KMS-11 (cell line): ENCODE data around the gene PLCXD1.
"Not testable (repeated sequence)": the region's sequence is repeated elsewhere in the genome, so short reads cannot be mapped to it uniquely, and the experiment has no call there.

Experiments used
- H2AFZ ChIP-seq: fragments of 200-600 bp; sonication (generic); 2 replicates; pipeline ENCODE4 v1.6.1; 2016; ENCODE audit warnings: antibody characterized with exemption, mixed run types, low read depth
- H3K27ac ChIP-seq: fragments of 200-600 bp; sonication (generic); 2 replicates; pipeline ENCODE4 v1.6.1; 2016; ENCODE audit warnings: mild to moderate bottlenecking, mixed run types
- H3K27me3 ChIP-seq: fragments of 200-600 bp; sonication (generic); 2 replicates; pipeline ENCODE4 v1.6.1; 2017; ENCODE audit warnings: mild to moderate bottlenecking, low read depth, mixed run types, moderate library complexity; ENCODE audit not compliant: insufficient read depth
- H3K36me3 ChIP-seq: fragments of 200-600 bp; sonication (generic); 2 replicates; pipeline ENCODE4 v1.6.1; 2017; ENCODE audit warnings: mild to moderate bottlenecking, mixed run types; ENCODE audit not compliant: insufficient read depth
- H3K4me1 ChIP-seq: fragments of 200-600 bp; sonication (generic); 2 replicates; pipeline ENCODE4 v1.6.1; 2016; ENCODE audit warnings: mild to moderate bottlenecking, low read depth, mixed run types; ENCODE audit not compliant: poor library complexity, severe bottlenecking
- H3K4me2 ChIP-seq: fragments of 200-600 bp; sonication (generic); 2 replicates; pipeline ENCODE4 v1.7.0; 2016; ENCODE audit warnings: mild to moderate bottlenecking, mixed run types
- H3K4me3 ChIP-seq: fragments of 200-600 bp; sonication (generic); IDR thresholded peaks from 2 replicates; pipeline ENCODE4 v1.6.1; 2017; ENCODE audit warnings: low read depth, low read length, mixed read lengths; ENCODE audit not compliant: insufficient read depth
- H3K79me2 ChIP-seq: fragments of 200-600 bp; sonication (generic); 2 replicates; pipeline ENCODE4 v1.6.1; 2016; ENCODE audit warnings: low read depth, mixed run types; ENCODE audit not compliant: insufficient read depth
- H3K9ac ChIP-seq: fragments of 200-600 bp; sonication (generic); 2 replicates; pipeline ENCODE4 v1.6.1; 2016; ENCODE audit warnings: mild to moderate bottlenecking, mixed run types
- H4K20me1 ChIP-seq: fragments of 200-600 bp; sonication (generic); 2 replicates; pipeline ENCODE4 v1.6.1; 2016; ENCODE audit warnings: mild to moderate bottlenecking, mixed run types; ENCODE audit not compliant: insufficient read depth
- CTCF ChIP-seq: fragments of 200-600 bp; sonication (generic); conservative IDR thresholded peaks from 2 replicates; pipeline ENCODE4 v1.6.1; 2017; ENCODE audit warnings: low read depth, mild to moderate bottlenecking, antibody characterized with exemption, low read length, moderate library complexity, mixed read lengths

PLCXD1 gene

GRCh38 chrX:327660-328126 is 46.5 kb downstream of the PLCXD1 start:
- Histone ChIP-seq H3K36me3 (no peaks in the 10 kb centered on the region), H3K79me2 (no peaks in the 10 kb centered on the region), H3K4me1 (no peaks in the 10 kb centered on the region), H3K4me3 (no peak overlapping the region), H3K9ac (no peak overlapping the region), H3K4me2 (no peak overlapping the region), H4K20me1 (no peaks in the 10 kb centered on the region), H3K27ac (no peak overlapping the region), H3K27me3 (no peaks in the 10 kb centered on the region), H2AFZ (no peak overlapping the region)
- TF ChIP-seq CTCF, result no peak

GRCh38 chrX:329291-329910 is 48.2 kb downstream of the PLCXD1 start:
- Histone ChIP-seq H3K4me2 (no peak overlapping the region), H4K20me1 (no peaks in the 10 kb centered on the region), H3K4me3 (no peak overlapping the region), H3K9ac (no peak overlapping the region), H3K79me2 (no peaks in the 10 kb centered on the region), H2AFZ (no peak overlapping the region), H3K27ac (no peak overlapping the region), H3K4me1 (no peaks in the 10 kb centered on the region), H3K27me3 (no peaks in the 10 kb centered on the region), H3K36me3 (no peaks in the 10 kb centered on the region)
- TF ChIP-seq CTCF, result no peak

GRCh38 chrX:330141-330725 is 49.1 kb downstream of the PLCXD1 start:
- not testable (repeated sequence) for H3K27me3 ChIP-seq, H3K36me3 ChIP-seq, H3K4me1 ChIP-seq, H3K9ac ChIP-seq, H3K4me2 ChIP-seq, H3K4me3 ChIP-seq, H2AFZ ChIP-seq, H3K27ac ChIP-seq, H3K79me2 ChIP-seq, H4K20me1 ChIP-seq

GRCh38 chrX:330726-331150 is 49.6 kb downstream of the PLCXD1 start:
- H3K9ac ChIP-seq, result no peak overlapping the region
- no peak overlapping the region for H3K4me2 ChIP-seq
- no peak for TF ChIP-seq CTCF

GRCh38 chrX:331151-331824 is 50.1 kb downstream of the PLCXD1 start:
- no peak overlapping the region for H2AFZ ChIP-seq
- no peak overlapping the region for H3K9ac ChIP-seq
- TF ChIP-seq CTCF, result no peak
- no peaks in the 10 kb centered on the region for H3K79me2 ChIP-seq
- no peak overlapping the region for H3K27ac ChIP-seq
- H4K20me1 ChIP-seq, result no peaks in the 10 kb centered on the region
- H3K4me2 ChIP-seq, result no peak overlapping the region
- H3K36me3 ChIP-seq, result no peaks in the 10 kb centered on the region
- no peak overlapping the region for H3K4me3 ChIP-seq
- H3K27me3 ChIP-seq, result no peaks in the 10 kb centered on the region
- no peaks in the 10 kb centered on the region for H3K4me1 ChIP-seq

More at GRCh38 chrX:330726-331150, 49.6 kb downstream of the PLCXD1 start:
- H3K36me3 ChIP-seq, result no peaks in the 10 kb centered on the region
- H3K27ac ChIP-seq, result no peak overlapping the region
- no peak overlapping the region for H2AFZ ChIP-seq
- no peaks in the 10 kb centered on the region for H4K20me1 ChIP-seq
- no peak overlapping the region for H3K4me3 ChIP-seq
- H3K4me1 ChIP-seq, result no peaks in the 10 kb centered on the region
- no peaks in the 10 kb centered on the region for H3K27me3 ChIP-seq
- H3K79me2 ChIP-seq, result no peaks in the 10 kb centered on the region
